Fibroblast of villous mesenchyme (primary cell): ENCODE results near the gene LRRK1. TPM values are rescaled to one million over a fixed set of nuclear protein-coding genes. Genes with fewer than 3 reads are reported as not detected.

Experiments used
- DNase-seq: peaks from one replicate; pipeline ENCODE4 v3.0.0-alpha.2; 2010; ENCODE audit warnings: low read depth
- H3K4me3 ChIP-seq: 2 replicates; pipeline ENCODE4 v1.5.1; 2011; ENCODE audit warnings: low read depth, mild to moderate bottlenecking, low read length
- total RNA-seq: library from RNA; depleted of rRNA; stranded (reverse); fragments of >200 nt; gene quantifications from 2 replicates; pipeline ENCODE4 v1.2.3, GENCODE V29; 2012
- TF ChIP-seq, protein P1 (sequence below): IDR thresholded peaks from 2 replicates; pipeline ENCODE4 v1.5.1; 2012; ENCODE audit warnings: low read depth, mild to moderate bottlenecking, low read length; ENCODE audit not compliant: insufficient read depth

Gene LRRK1
- total RNA-seq, 1 donor = 10.8 TPM

DNA sequence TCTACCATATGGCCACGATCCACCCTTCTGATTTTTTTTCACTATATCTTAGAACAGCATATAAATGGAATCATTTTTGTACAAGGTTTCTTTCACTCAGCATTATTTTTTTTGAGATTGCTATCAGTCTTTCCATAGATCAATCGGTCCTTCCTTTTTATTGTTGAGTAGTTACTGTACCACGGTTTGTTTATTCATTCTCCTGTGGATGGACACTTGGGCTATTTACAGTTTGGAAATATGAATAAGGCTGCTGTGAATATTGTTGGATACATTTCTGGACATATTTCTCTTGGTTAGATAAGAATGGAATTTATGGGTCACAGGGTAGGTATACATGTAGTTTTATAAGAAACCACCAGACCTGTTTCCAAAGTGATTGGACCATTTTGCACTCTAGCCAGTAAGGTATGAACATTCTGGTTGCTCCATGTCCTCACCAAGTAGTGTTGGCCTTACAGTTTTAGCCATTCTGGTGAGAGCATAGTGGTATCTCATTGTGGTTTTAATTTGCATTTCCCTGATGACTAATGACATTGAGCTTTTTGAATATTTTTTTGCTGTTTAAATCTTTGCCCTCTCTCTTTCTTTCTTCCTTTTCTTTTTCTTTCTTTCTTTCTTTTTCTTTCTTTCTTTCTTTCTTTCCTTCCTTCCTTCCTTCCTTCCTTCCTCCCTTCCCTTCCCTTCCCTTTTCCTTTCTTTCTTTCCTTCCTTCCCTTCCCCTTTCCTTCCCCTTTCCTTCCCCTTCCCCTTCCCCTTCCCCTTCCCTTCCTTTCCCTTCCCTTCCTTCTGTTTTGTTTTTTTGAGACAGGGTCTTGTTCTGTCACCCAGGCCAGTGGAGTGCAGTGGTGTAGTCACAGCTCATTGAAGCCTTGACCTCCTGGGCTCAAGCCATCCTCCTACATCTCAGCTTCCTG is 49.2 kb downstream of the LRRK1 start:
- no peak overlapping the region for H3K4me3 ChIP-seq
- DNase-seq = peak; percentile 81
- TF ChIP-seq, protein P1, sequence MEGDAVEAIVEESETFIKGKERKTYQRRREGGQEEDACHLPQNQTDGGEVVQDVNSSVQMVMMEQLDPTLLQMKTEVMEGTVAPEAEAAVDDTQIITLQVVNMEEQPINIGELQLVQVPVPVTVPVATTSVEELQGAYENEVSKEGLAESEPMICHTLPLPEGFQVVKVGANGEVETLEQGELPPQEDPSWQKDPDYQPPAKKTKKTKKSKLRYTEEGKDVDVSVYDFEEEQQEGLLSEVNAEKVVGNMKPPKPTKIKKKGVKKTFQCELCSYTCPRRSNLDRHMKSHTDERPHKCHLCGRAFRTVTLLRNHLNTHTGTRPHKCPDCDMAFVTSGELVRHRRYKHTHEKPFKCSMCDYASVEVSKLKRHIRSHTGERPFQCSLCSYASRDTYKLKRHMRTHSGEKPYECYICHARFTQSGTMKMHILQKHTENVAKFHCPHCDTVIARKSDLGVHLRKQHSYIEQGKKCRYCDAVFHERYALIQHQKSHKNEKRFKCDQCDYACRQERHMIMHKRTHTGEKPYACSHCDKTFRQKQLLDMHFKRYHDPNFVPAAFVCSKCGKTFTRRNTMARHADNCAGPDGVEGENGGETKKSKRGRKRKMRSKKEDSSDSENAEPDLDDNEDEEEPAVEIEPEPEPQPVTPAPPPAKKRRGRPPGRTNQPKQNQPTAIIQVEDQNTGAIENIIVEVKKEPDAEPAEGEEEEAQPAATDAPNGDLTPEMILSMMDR = no peak

DNA sequence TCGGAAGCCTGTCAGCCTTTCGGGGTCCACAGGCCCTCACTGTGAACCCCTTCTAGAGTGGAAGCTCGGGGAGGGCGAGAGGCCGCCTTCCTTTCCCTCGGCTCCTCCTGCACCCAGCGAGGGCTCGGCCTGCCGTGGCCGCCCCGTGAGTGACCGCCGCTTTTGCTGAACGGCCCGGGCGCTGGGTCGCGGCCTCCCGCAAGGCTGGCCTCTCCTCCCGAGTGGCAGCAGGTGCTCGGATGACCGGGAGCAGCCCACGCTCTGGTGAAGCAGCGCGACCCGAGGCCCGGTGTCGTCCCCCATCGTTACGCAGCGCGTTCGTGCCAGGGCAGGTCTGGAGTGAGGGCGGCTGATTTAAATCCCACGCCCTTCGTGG is 53.8 kb downstream of the LRRK1 start:
- TF ChIP-seq, protein P1 = no peak
- no peak for DNase-seq
- peak overlapping the region; percentile 42 for H3K4me3 ChIP-seq

DNA sequence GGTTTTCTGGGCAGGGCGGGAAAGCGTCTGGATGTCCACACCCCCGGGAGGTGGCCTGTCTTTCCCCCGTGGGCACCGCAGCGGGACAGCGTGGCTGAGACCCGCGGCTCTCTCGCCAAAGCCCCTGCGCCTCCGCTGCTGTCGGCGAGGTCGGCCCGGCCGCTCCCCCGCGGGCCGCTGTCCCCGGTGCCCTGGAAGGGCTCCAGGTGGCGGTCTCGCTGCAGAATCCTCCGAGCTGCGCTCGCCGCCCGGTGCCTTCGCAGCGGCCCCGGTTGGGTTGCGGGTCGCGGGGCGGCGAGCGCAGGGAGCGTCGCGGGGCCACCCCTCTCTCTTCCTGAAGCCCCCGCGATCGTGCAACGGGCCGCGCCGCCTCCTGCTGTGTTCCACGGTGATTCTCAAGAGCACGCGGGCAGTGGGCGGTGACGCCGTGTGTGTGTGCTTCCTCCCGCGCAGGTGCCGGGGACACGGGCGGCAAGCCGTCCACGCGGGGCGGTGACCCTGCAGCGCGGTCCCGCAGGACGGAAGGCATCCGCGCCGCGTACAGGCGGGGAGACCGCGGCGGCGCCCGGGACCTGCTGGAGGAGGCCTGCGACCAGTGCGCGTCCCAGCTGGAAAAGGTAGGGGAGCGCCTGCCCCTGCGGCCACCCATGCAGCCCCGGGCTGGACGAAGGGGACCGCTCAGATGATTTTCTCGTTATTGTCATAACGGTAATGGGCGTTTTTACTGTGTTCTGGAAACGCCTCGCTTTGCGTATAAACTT is 54.4 kb downstream of the LRRK1 start:
- TF ChIP-seq, protein P1 = no peak
- DNase-seq = no peak
- peak overlapping the region; percentile 42 for H3K4me3 ChIP-seq

DNA sequence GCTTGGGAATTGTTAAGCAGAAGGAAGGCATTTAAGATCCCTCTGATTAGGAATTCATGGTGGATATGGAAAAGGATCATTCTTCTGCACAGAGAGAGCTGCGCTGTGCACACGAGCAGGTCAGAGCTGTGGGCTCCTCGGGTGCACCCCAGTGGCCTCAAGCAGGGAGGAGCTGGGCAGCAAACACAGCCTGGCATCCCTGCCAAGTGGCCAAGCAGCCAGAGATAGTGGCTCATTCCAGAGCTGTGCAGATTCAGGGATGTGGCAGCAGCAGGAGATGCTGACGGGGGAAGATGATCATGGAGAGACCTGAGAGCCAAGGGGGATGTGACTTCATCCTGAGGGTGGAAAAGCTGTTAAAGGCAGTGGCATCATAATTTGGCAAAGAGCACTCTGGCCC is 55.9 kb downstream of the LRRK1 start:
- H3K4me3 ChIP-seq = no peak overlapping the region
- TF ChIP-seq, protein P1 = no peak
- DNase-seq = no peak

DNA sequence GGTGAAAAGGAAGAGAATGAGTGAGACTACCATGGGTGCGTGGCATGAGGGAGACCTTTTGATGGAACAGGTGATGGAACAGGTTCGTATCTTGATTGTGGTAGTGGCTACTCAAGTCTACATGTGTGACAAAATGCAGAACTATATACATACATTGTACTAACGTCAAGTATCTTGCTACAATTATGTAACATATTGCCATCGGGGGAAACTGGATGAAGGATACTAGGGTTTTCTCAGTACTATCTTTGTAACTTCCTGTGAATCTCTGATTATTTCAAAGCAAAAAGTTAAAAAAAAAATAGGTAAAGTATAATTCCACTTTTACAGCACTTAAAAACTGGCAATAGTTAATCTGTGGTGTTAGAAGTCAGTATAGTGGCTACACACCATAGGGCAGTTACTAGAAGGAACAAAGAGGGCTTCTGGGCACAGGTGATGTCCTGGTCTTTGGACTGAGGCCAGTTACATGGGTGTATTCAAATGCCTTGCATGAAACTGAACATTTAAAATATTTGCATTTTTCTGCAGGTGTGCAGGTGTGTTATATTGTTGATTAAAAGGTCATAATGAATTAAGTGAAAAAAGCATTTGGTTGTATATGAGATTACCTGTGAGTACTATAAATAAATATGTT is 61.4 kb downstream of the LRRK1 start:
- DNase-seq = no peak
- no peak overlapping the region for H3K4me3 ChIP-seq
- TF ChIP-seq, protein P1 = no peak

DNA sequence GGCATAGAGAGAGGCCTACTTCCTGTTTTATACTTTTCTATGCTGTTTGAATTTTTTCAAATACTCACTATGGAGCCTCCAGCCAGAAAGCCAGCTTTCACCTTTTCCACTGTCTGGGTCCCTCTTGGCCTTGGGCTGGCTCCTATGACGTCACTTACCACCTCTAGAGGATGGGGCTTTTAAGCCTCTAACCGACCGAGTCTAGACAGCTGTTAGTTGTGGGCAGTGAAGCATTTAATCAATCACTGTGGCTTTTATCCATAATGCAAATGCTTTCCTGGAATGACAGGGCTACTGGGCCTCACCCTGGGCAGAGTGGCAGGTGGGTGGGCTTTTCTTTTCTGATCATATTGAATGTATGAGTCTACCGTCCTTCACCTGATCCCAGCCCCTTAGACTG is 61.9 kb downstream of the LRRK1 start:
- no peak for DNase-seq
- H3K4me3 ChIP-seq = no peak overlapping the region
- TF ChIP-seq, protein P1 = no peak
